ENCODE results near the gene CALR3.
"Not testable (repeated sequence)": the region's sequence is repeated elsewhere in the genome, so short reads cannot be mapped to it uniquely, and the experiment has no call there.

CALR3 gene

DNA sequence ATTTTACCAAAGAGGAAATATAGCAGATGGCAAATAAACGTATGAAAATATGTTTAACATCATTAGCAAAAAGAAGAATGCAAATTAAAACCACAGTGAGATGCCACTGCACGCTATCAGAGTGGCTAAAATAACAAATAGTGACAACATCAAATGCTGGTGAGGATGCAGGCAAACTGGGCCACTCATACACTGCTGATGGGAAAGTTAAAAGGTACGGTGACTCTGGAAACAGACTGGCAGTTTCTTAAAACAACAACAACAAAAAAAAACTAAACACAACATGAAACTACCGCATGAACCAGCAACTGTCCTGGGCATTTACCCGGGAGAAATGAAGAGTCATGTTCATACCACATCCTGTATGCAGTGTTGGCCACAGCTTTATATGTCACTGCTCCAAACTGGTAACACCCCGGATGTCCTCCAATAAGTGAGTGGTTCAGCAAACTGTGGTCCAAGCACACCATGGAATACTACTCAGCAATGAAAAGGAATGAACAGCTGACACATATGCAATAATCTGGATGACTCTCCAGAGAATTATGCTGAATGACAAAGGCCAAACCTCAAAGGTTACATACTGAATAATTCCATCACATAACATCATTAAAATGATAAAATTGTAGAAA is 46.5 kb downstream of the CALR3 start:
- H3K4me3 ChIP-seq (ENCODE audit: low read length), result peak overlapping the region; percentile 21; the same call in 1 of the 2 replicates

GRCh38 chr19:16448872-16449271 is 47.1 kb downstream of the CALR3 start:
- Histone ChIP-seq H3K79me2 (ENCODE audit: low read length) (peaks cover 79% of the 10 kb centered on the region), H4K20me1 (ENCODE audit: insufficient read depth, low read length) (peaks cover 13% of the 10 kb centered on the region), H3K4me1 (ENCODE audit: low read length) (peaks cover 66% of the 10 kb centered on the region), H3K36me3 (replicated peaks; ENCODE audit: low read depth, low read length) (peaks cover 21% of the 10 kb centered on the region)
- H3K27ac ChIP-seq (ENCODE audit: low read length); H2AFZ ChIP-seq (ENCODE audit: low read depth, low read length); H3K4me2 ChIP-seq (ENCODE audit: low read length); H3K9me3 ChIP-seq (ENCODE audit: insufficient read depth, low read length); H3K9ac ChIP-seq (ENCODE audit: low read length); H3K27me3 ChIP-seq (ENCODE audit: low read depth, low read length); H3K4me3 ChIP-seq (ENCODE audit: low read length): not testable (repeated sequence)

More for the DNA sequence above, 46.5 kb downstream of the CALR3 start:
- peaks cover 80% of the 10 kb centered on the region for H3K79me2 ChIP-seq (ENCODE audit: low read length)
- peaks cover 17% of the 10 kb centered on the region for H3K36me3 ChIP-seq (replicated peaks; ENCODE audit: low read depth, low read length)
- peak overlapping the region; percentile 48 for H3K27ac ChIP-seq (ENCODE audit: low read length)
- H3K27me3 ChIP-seq (ENCODE audit: low read depth, low read length), result no peaks in the 10 kb centered on the region
- peak overlapping the region; percentile 53 for H3K4me2 ChIP-seq (ENCODE audit: low read length)
- no peak overlapping the region for H2AFZ ChIP-seq (ENCODE audit: low read depth, low read length)
- H3K9ac ChIP-seq (ENCODE audit: low read length), result no peak overlapping the region
- peaks cover 19% of the 10 kb centered on the region for H4K20me1 ChIP-seq (ENCODE audit: insufficient read depth, low read length)
- TF ChIP-seq EZH2phosphoT487 (IDR thresholded peaks at IDR 0.05; ENCODE audit: low read depth) (no peak), CTCF (IDR thresholded peaks at IDR 0.05; ENCODE audit: low read depth, low read length) (no peak)
- no peaks in the 10 kb centered on the region for H3K9me3 ChIP-seq (ENCODE audit: insufficient read depth, low read length)
- H3K4me1 ChIP-seq (ENCODE audit: low read length), result peaks cover 60% of the 10 kb centered on the region

DNA sequence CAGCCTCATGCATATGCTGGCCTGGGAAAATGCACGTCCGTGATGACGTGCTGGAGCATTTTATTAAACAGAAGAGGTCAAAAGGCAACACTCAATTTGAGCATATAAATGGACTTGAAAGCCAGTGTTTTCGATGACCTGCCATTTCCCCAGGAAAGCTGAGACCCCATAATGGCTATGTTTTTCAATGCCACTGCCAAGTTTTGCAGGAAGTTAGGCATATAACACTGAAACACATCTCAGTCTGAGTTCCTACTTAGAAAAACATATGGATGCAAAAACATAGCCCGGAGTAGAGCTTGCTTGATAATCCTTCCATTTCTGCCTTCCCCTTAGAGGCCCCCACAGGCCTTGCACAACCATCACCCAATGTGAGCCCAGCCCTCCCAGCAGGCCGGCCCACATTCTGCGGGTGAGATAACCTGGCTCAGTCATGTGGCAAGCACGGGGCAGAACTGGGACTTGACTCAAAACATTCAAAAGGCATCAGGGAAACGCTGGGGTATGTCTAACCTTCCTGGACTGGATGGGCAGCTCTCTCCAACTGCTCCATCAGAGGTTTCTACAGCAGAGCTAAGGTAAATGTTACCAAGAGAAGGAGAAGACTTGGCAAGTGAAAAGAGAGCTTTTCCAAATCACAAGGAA is 49.1 kb downstream of the CALR3 start:
- Histone ChIP-seq H2AFZ (ENCODE audit: low read depth, low read length) (no peak overlapping the region), H3K9ac (ENCODE audit: low read length) (peak overlapping the region; percentile 70), H3K36me3 (replicated peaks; ENCODE audit: low read depth, low read length) (peaks cover 34% of the 10 kb centered on the region), H3K27ac (ENCODE audit: low read length) (peak overlapping the region; percentile 90), H3K4me1 (ENCODE audit: low read length) (peaks cover 86% of the 10 kb centered on the region), H4K20me1 (ENCODE audit: insufficient read depth, low read length) (peaks cover 11% of the 10 kb centered on the region), H3K79me2 (ENCODE audit: low read length) (peaks cover 82% of the 10 kb centered on the region), H3K4me2 (ENCODE audit: low read length) (peak overlapping the region; percentile 68), H3K9me3 (ENCODE audit: insufficient read depth, low read length) (no peaks in the 10 kb centered on the region), H3K4me3 (ENCODE audit: low read length) (peak overlapping the region; percentile 53), H3K27me3 (ENCODE audit: low read depth, low read length) (no peaks in the 10 kb centered on the region)
- TF ChIP-seq EZH2phosphoT487 (IDR thresholded peaks at IDR 0.05; ENCODE audit: low read depth), result no peak
- no peak for TF ChIP-seq CTCF (IDR thresholded peaks at IDR 0.05; ENCODE audit: low read depth, low read length)

DNA sequence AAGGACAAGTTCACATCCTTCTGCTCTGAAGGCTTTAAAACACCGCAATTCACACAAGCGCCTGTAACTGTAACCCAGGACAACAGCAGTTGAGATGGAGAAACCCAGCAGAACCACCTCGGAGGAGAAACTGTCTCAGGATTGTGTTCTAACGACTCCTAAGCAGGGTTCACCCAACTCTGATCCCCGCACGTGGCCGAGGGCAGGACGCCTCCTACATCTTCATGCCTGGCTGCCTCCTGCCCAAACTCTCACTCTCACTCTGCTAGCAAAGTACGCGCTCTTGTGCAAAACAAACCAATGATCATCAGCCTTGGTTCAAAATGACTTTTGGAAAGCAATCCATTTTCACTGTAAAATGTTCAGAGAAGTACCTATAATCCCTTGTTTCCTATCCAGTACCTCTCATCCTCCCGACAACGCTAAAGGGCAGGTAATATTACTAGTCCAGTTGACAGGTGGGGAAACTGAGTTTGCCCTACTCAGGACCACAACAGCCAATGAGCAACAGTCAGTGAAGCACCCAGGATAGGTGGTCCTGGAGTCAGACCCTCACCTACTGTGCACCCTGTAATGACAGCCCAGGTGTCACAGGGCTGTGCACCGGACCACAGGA is 49.8 kb downstream of the CALR3 start:
- Histone ChIP-seq H2AFZ (ENCODE audit: low read depth, low read length) (peak overlapping the region; percentile 12; the same call in 1 of the 2 replicates), H3K79me2 (ENCODE audit: low read length) (peaks cover 81% of the 10 kb centered on the region), H3K9me3 (ENCODE audit: insufficient read depth, low read length) (no peaks in the 10 kb centered on the region), H3K4me2 (ENCODE audit: low read length) (peak overlapping the region; percentile 68), H3K4me1 (ENCODE audit: low read length) (peaks cover 89% of the 10 kb centered on the region), H4K20me1 (ENCODE audit: insufficient read depth, low read length) (peaks cover 11% of the 10 kb centered on the region), H3K27ac (ENCODE audit: low read length) (peak overlapping the region; percentile 90), H3K27me3 (ENCODE audit: low read depth, low read length) (no peaks in the 10 kb centered on the region), H3K36me3 (replicated peaks; ENCODE audit: low read depth, low read length) (peaks cover 35% of the 10 kb centered on the region), H3K4me3 (ENCODE audit: low read length) (peak overlapping the region; percentile 53), H3K9ac (ENCODE audit: low read length) (peak overlapping the region; percentile 70)
- TF ChIP-seq EZH2phosphoT487 (IDR thresholded peaks at IDR 0.05; ENCODE audit: low read depth), result no peak
- no peak for TF ChIP-seq CTCF (IDR thresholded peaks at IDR 0.05; ENCODE audit: low read depth, low read length)

All from OCI-LY3 (cell line).